ENCODE results near the gene CABP4. TPM values are rescaled to one million over a fixed set of nuclear protein-coding genes. Genes with fewer than 3 reads are reported as not detected.

CABP4 gene
- total RNA-seq, 1 experiment from 2014 or later, result not detected

GRCh38 chr11:67489203-67489884 is 34.2 kb downstream of the CABP4 start:
- H3K27ac Mint-ChIP-seq (ENCODE audit: unreplicated experiment), result peak overlapping the region; percentile 31
- DNase-seq, result no peak
- no peak overlapping the region for H3K4me3 ChIP-seq (ENCODE audit: low read depth, low read length)
- no peaks in the 10 kb centered on the region for H3K27me3 ChIP-seq (replicated peaks; ENCODE audit: control insufficient read depth, insufficient read depth, low read length)
- H3K9me3 ChIP-seq, result no peaks in the 10 kb centered on the region
- 0 out of 2 replicates have a peak, but pooled peaks cover 5% of the 10 kb centered on the region for H3K4me1 ChIP-seq
- no peaks in the 10 kb centered on the region for H3K9me3 Mint-ChIP-seq (ENCODE audit: unreplicated experiment)
- no TSS peak for BruUV-seq (replicated peaks)
- H3K36me3 ChIP-seq (ENCODE audit: control insufficient read depth, insufficient read depth, low read length), result peaks cover 14% of the 10 kb centered on the region
- intact Hi-C loops (cut with micrococcal nuclease; ENCODE audit: unreplicated experiment), result no loop called here
- peaks cover 15% of the 10 kb centered on the region for H3K4me1 Mint-ChIP-seq (ENCODE audit: low read depth, unreplicated experiment)
- H3K36me3 Mint-ChIP-seq (ENCODE audit: insufficient read depth, unreplicated experiment), result peaks cover 64% of the 10 kb centered on the region
- H3K27me3 Mint-ChIP-seq (ENCODE audit: insufficient read depth, unreplicated experiment), result no peaks in the 10 kb centered on the region
- ChIA-PET POLR2A (interaction anchor here (0.6 kb wide), 1 partner anchor 97 kb away, joined by 3 read pairs; no protein-coding TSS in a partner anchor), CTCF (interaction anchor here (0.6 kb wide), 1 partner anchor 86 kb away, joined by 5 read pairs; no protein-coding TSS in a partner anchor)
- no peak overlapping the region for H3K4me3 Mint-ChIP-seq (ENCODE audit: unreplicated experiment)
- TF ChIP-seq CTCF (IDR thresholded peaks at IDR 0.05; ENCODE audit: insufficient read depth in 1 of 2, low read depth in 1 of 2, low read length in 1 of 2, severe bottlenecking in 1 of 2, unreplicated experiment in 1 of 2), result no peak

GRCh38 chr11:67489885-67490726 is 35.0 kb downstream of the CABP4 start:
- H3K9me3 Mint-ChIP-seq (ENCODE audit: unreplicated experiment), result no peaks in the 10 kb centered on the region
- 0 out of 2 replicates have a peak, but pooled peaks cover 5% of the 10 kb centered on the region for H3K4me1 ChIP-seq
- H3K4me1 Mint-ChIP-seq (ENCODE audit: low read depth, unreplicated experiment), result peaks cover 7% of the 10 kb centered on the region
- ChIA-PET CTCF (no interaction called here), POLR2A (interaction anchor here (0.6 kb wide), 1 partner anchor 98 kb away, joined by 3 read pairs; no protein-coding TSS in a partner anchor)
- no peaks in the 10 kb centered on the region for H3K9me3 ChIP-seq
- peaks cover 12% of the 10 kb centered on the region for H3K36me3 ChIP-seq (ENCODE audit: control insufficient read depth, insufficient read depth, low read length)
- no peaks in the 10 kb centered on the region for H3K27me3 ChIP-seq (replicated peaks; ENCODE audit: control insufficient read depth, insufficient read depth, low read length)
- H3K4me3 ChIP-seq (ENCODE audit: low read depth, low read length), result no peak overlapping the region
- peak in 1 of 2 experiments; percentile 51 for DNase-seq
- peaks cover 63% of the 10 kb centered on the region for H3K36me3 Mint-ChIP-seq (ENCODE audit: insufficient read depth, unreplicated experiment)
- TSS peak; percentile 52 for BruUV-seq (replicated peaks)
- intact Hi-C loops (cut with micrococcal nuclease; ENCODE audit: unreplicated experiment), result no loop called here
- TF ChIP-seq CTCF (IDR thresholded peaks at IDR 0.05; ENCODE audit: insufficient read depth in 1 of 2, low read depth in 1 of 2, low read length in 1 of 2, severe bottlenecking in 1 of 2, unreplicated experiment in 1 of 2), result no peak
- peak overlapping the region; percentile 31 for H3K27ac Mint-ChIP-seq (ENCODE audit: unreplicated experiment)
- H3K4me3 Mint-ChIP-seq (ENCODE audit: unreplicated experiment), result no peak overlapping the region
- no peaks in the 10 kb centered on the region for H3K27me3 Mint-ChIP-seq (ENCODE audit: insufficient read depth, unreplicated experiment)

GRCh38 chr11:67490727-67491065 is 35.5 kb downstream of the CABP4 start:
- intact Hi-C loops (cut with micrococcal nuclease; ENCODE audit: unreplicated experiment), result no loop called here
- Mint-ChIP-seq H3K4me1 (ENCODE audit: low read depth, unreplicated experiment) (peaks cover 6% of the 10 kb centered on the region), H3K36me3 (ENCODE audit: insufficient read depth, unreplicated experiment) (peaks cover 66% of the 10 kb centered on the region), H3K9me3 (ENCODE audit: unreplicated experiment) (no peaks in the 10 kb centered on the region), H3K4me3 (ENCODE audit: unreplicated experiment) (no peak overlapping the region), H3K27ac (ENCODE audit: unreplicated experiment) (no peak overlapping the region), H3K27me3 (ENCODE audit: insufficient read depth, unreplicated experiment) (no peaks in the 10 kb centered on the region)
- ChIA-PET POLR2A (no interaction called here), CTCF (interaction anchor here (0.6 to 1.1 kb wide), 3 partner anchors 89 to 151 kb away, joined by 3 to 9 read pairs (median 7); partner anchors contain the start of genes PPP1CA and RAD9A)
- Histone ChIP-seq H3K9me3 (no peaks in the 10 kb centered on the region), H3K27me3 (replicated peaks; ENCODE audit: control insufficient read depth, insufficient read depth, low read length) (no peaks in the 10 kb centered on the region), H3K4me3 (ENCODE audit: low read depth, low read length) (no peak overlapping the region), H3K36me3 (ENCODE audit: control insufficient read depth, insufficient read depth, low read length) (peaks cover 12% of the 10 kb centered on the region), H3K4me1 (0 out of 2 replicates have a peak, but pooled peaks cover 5% of the 10 kb centered on the region)
- no peak for DNase-seq
- BruUV-seq (replicated peaks), result no TSS peak
- no peak for TF ChIP-seq CTCF (IDR thresholded peaks at IDR 0.05; ENCODE audit: insufficient read depth in 1 of 2, low read depth in 1 of 2, low read length in 1 of 2, severe bottlenecking in 1 of 2, unreplicated experiment in 1 of 2)
